GM19372 (cell line): ENCODE measurements around the gene FBXL4.

Experiments
- ATAC-seq: cut with Tn5 transposase; IDR thresholded peaks from one replicate; pipeline ENCODE4 v1.9.1; 2021; ENCODE audit warnings: mild to moderate bottlenecking, low read depth, moderate library complexity; ENCODE audit not compliant: unreplicated experiment

Gene FBXL4

GRCh38 chr6:98828941-98829411 is 118.8 kb downstream of the FBXL4 start:
- no peak for ATAC-seq

DNA sequence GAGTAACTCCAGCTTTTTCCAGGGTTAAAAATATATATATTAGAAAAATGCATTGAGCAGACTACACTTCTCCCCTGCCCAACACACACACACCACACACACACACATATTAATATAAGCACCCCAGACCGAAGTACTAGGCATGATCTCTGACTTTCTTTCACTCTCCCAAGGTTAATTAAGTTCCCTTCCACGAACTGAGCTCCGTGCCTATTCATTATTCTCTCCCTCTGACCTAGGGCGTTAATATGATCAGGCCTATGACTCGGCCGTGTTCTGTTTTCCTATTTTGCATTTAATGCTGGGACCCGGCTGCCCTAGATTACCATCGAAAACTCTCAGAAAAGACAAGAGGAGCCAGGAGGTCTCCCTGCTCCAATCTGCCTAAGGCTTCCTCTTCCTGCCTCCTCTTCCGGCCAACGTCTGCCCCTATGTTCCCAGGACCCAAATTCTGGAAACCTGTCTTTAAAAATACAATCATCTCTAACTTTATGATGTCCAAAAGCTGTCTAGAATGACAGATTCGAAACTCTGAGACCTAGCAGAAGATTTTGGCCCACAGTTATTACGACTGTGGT is 119.4 kb downstream of the FBXL4 start:
- ATAC-seq, result no peak

GRCh38 chr6:98827295-98828159 is 120.2 kb downstream of the FBXL4 start:
- no peak for ATAC-seq

- no peak for ATAC-seq
These were observed 122.0 kb downstream of the FBXL4 start for GRCh38 chr6:98825600-98826230.

DNA sequence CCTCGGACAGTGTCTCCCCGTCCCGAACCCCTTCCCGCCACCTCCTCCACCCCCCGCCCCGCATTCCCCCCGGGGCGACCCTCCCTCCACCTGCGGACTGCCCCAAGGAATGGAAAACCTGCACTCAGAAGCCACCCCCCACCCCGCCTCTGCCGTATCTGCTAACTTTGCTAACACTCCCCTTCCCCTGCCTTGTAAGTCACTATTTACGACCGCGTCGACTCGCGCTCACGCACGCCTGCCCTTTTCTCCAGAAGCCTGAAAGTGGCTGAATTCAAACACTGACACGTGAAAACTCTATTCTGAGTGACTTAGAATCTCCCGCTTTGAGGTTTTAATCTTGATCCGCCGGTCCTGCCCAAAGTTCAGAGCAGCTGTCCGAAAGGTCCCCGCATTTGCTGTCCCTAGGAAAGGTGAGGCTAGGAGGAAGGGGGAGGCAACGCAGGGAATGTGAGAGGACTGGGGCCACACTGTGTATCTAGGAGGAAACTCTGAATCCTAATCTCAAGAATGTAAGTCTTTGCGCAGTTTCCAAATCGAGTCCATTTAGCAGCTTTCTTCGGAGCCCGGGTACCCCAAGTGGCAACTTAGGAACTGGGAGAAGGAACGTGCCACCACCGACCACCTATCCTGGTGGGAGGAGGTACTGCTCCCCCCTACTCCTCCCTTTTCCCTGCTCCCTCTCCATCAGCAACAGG is 122.7 kb downstream of the FBXL4 start:
- no peak for ATAC-seq

GRCh38 chr6:98824162-98824901 is 123.4 kb downstream of the FBXL4 start:
- ATAC-seq, result no peak

GRCh38 chr6:98823428-98824161 is 124.2 kb downstream of the FBXL4 start:
- no peak for ATAC-seq

- ATAC-seq, result no peak
These were observed 125.9 kb downstream of the FBXL4 start for GRCh38 chr6:98821756-98822405.
